Psoas muscle (tissue), 8 donors: ENCODE results near the gene VAPA. TPM values are rescaled to one million over a fixed set of nuclear protein-coding genes. Genes with fewer than 3 reads are reported as not detected.

Source experiments
- ATAC-seq, 4 donors: fragments of 200-7000 bp; cut with Tn5 transposase; one replicate each; pipeline ENCODE4 v1.9.1; 2020; ENCODE audit warnings: moderate library complexity in 3 of 4, mild to moderate bottlenecking in 2 of 4
- DNase-seq, 2 donors: peaks; one replicate each; pipeline ENCODE4 v3.0.0-alpha.2; 2020
- H3K27ac ChIP-seq: fragments of 200-600 bp; one replicate; pipeline ENCODE4 v1.8.0; 2022
- H3K27me3 ChIP-seq, 3 donors: fragments of 200-600 bp in 1 of 3; one replicate each; pipeline versions ENCODE4 v1.6.1 to v1.8.0; 2013 to 2022; ENCODE audit warnings: low read length in 2 of 3, mild to moderate bottlenecking in 2 of 3, moderate library complexity in 1 of 3; ENCODE audit not compliant: insufficient read depth in 3 of 3
- H3K36me3 ChIP-seq, 2 donors: fragments of 200-600 bp in 1 of 2; one replicate each; pipeline versions ENCODE4 v1.6.1 to v1.8.0; 2013 to 2022; ENCODE audit warnings: low read depth in 1 of 2, mild to moderate bottlenecking in 1 of 2, moderate library complexity in 1 of 2; ENCODE audit not compliant: insufficient read depth in 1 of 2
- H3K4me1 ChIP-seq: fragments of 200-600 bp; one replicate; pipeline ENCODE4 v1.8.0; 2022
- H3K4me3 ChIP-seq: fragments of 200-600 bp; one replicate; pipeline ENCODE4 v1.8.0; 2022; ENCODE audit warnings: mild to moderate bottlenecking
- H3K9me3 ChIP-seq: fragments of 200-600 bp; one replicate; pipeline ENCODE4 v1.8.0; 2022
- WGBS, 3 donors: extraction: QIAGEN DNeasy Blood & Tissue Kit; methylation state at CpG; one replicate each; pipeline versions ENCODE4 v1.1.6 to v1.1.7; 2013; 5-methylcytosine and 5-hydroxymethylcytosine counted together
- intact Hi-C, 2 donors: fragments of 100-400 bp; cut with DNase I; formaldehyde crosslinking; loops; one replicate each; pipeline versions ENCODE4 v1.11.0 to v1.14.2; 2022
- polyA plus RNA-seq, 3 donors: library from polyadenylated mRNA; stranded (reverse); fragments of 200-250 nt; gene quantifications; one replicate each; pipeline ENCODE4 v1.2.3, GENCODE V29; 2013
- total RNA-seq, 4 donors: library from RNA; stranded (reverse); fragmentation: NEBNext Ultra II Directional in 2 of 4; extraction: Animal tissue kit (Norgen Biotek cat#: 25700) in 2 of 4; gene quantifications; one replicate each; pipeline versions ENCODE4 v1.2.1 to v1.2.4, GENCODE V29; 2021 to 2023
- TF ChIP-seq, protein P1 (sequence below): fragments of 200-600 bp; IDR thresholded peaks from one replicate; pipeline ENCODE4 v1.8.0; 2022; ENCODE audit warnings: antibody characterized with exemption
- donor health status: healthy with polysubstance abuse.
- donor health status: DM: no; HTN: no; CAD: no; lungs with moderate emphysema.
- donor health status: Bipolar disorder and iron deficiency.
- donor health status: healthy.
- donor health status: DM: yes; HTN: yes; CAD: no.
- donor health status: DM: no; HTN: no; CAD: no.
- donor health status: DM: no; HTN: no; CAD: no.
- donor health status: DM: yes; HTN: yes; CAD: no.

VAPA gene
- total and polyA plus RNA-seq, 7 donors = 168 to 328 (median 225) TPM

DNA sequence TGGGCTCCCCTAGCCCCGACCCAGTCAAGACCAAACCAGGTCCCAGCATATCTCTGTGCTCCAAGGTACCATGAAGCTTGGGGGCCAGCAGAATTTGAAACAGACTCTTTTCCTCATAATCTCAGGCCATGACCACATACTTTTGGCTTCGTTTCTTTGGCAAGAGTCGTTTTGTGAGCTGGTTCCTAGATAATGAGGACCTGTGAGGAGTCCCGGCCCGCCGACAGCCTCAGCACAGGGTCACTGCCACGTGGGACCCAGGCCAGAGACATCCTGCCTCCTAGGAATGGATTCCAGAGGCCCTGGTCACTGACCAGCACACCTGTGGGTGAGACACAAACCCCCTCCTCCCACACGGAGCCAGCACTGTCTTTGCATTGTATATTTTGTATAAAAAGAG lies 73.5 kb downstream of the VAPA start:
- Histone ChIP-seq H3K9me3 (no peaks in the 10 kb centered on the region), H3K4me1 (no peaks in the 10 kb centered on the region), H3K36me3 (no peaks in the 10 kb centered on the region), H3K27ac (no peak overlapping the region), H3K4me3 (no peak overlapping the region), H3K27me3 (peaks cover 0 to 4% (median 1%) of the 10 kb centered on the region in 3 donors)
- WGBS, 3 donors = 38 to 51% (median 40%) methylated on average over 8 of the region's 8 CpGs
- ATAC-seq = no peak
- TF ChIP-seq, protein P1, sequence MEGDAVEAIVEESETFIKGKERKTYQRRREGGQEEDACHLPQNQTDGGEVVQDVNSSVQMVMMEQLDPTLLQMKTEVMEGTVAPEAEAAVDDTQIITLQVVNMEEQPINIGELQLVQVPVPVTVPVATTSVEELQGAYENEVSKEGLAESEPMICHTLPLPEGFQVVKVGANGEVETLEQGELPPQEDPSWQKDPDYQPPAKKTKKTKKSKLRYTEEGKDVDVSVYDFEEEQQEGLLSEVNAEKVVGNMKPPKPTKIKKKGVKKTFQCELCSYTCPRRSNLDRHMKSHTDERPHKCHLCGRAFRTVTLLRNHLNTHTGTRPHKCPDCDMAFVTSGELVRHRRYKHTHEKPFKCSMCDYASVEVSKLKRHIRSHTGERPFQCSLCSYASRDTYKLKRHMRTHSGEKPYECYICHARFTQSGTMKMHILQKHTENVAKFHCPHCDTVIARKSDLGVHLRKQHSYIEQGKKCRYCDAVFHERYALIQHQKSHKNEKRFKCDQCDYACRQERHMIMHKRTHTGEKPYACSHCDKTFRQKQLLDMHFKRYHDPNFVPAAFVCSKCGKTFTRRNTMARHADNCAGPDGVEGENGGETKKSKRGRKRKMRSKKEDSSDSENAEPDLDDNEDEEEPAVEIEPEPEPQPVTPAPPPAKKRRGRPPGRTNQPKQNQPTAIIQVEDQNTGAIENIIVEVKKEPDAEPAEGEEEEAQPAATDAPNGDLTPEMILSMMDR = no peak
- intact Hi-C loops = no loop called here
- no peak for DNase-seq

DNA sequence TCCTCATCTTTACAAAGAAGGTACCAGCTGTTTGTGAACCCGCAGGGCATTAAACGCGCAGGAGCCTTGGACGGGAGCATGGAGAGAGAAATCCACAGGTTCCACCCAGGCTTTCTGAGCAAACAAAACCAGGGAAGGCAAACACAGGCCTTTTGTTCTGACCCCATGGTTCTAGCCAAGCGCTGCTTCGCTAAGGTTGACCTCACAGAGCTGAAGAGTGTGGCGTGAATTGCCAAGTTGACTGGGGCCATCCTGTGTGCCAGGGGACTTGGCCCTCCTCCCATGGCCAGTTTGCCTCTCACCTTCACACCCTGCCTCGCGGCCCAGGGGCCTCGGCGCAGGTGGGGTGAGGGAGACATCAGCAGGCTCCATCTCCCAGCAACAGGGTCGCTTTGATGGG lies 74.1 kb downstream of the VAPA start:
- no peak for DNase-seq

DNA sequence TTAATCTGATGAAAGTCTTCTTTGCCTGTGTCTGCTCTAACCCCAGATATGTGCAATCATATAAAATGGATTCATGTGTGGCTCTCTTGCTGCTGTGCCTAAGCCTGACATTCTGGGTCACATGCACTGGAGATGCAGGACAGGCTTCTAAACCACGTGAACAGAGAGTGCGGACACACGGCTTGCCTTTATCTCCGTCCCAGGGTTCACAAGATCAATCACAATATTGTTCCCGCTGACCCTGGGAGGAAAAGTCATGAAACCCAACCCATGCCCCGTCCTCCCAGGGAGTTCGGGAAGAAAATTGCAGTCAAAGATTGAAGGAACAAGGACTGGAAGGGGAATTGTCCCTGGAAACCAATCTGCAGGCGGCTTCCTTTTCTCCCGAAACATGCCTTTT lies 74.8 kb downstream of the VAPA start:
- H3K27me3 ChIP-seq = peaks cover 0 to 4% (median 1%) of the 10 kb centered on the region in 3 donors
- H3K9me3 ChIP-seq = no peaks in the 10 kb centered on the region
- 84 to 88% (median 84%) methylated on average over 9 of the region's 9 CpGs for WGBS, 3 donors
- H3K4me1 ChIP-seq = no peaks in the 10 kb centered on the region
- no peak overlapping the region for H3K4me3 ChIP-seq
- H3K36me3 ChIP-seq = no peaks in the 10 kb centered on the region
- ATAC-seq (no peak), DNase-seq (no peak)
- no peak overlapping the region for H3K27ac ChIP-seq
- TF ChIP-seq, protein P1 = no peak
- intact Hi-C loops = no loop called here

More for the DNA sequence above, 74.1 kb downstream of the VAPA start:
- Histone ChIP-seq H3K9me3 (no peaks in the 10 kb centered on the region), H3K36me3 (no peaks in the 10 kb centered on the region), H3K27me3 (peaks cover 0 to 4% (median 1%) of the 10 kb centered on the region in 3 donors), H3K4me1 (no peaks in the 10 kb centered on the region), H3K27ac (no peak overlapping the region), H3K4me3 (no peak overlapping the region)
- ATAC-seq = no peak
- intact Hi-C loops = no loop called here
- TF ChIP-seq, protein P1 = no peak
- 49 to 69% (median 53%) methylated on average over 12 of the region's 12 CpGs for WGBS, 3 donors

DNA sequence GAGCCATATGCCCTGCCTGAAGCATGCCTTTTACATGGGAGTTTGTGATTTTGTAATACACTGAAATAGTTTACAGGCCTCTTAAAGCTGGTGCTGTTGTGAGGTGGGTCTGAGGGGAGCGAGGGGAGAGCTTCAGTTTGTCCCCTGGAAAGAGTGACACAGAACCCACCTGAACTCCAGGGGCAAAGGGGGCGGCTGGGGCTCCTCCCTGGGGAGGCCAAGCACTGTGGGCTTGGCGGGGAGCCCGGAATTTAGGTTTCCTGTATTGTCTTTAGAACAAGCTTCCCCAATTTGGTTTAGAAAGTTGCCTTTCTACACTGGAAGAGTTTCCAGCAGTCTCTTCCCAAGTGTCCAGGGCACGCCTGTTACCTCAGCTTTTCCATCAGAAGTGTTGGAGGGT lies 75.7 kb downstream of the VAPA start:
- 64 to 70% (median 64%) methylated on average over 5 of the region's 5 CpGs for WGBS, 3 donors
- TF ChIP-seq, protein P1 = no peak
- no peak for ATAC-seq

More for the DNA sequence above, 75.7 kb downstream of the VAPA start:
- H3K4me1 ChIP-seq = no peaks in the 10 kb centered on the region
- H3K4me3 ChIP-seq = no peak overlapping the region
- H3K36me3 ChIP-seq = no peaks in the 10 kb centered on the region
- intact Hi-C loops = no loop called here
- H3K9me3 ChIP-seq = no peaks in the 10 kb centered on the region
- H3K27ac ChIP-seq = no peak overlapping the region
- peaks cover 0 to 4% (median 1%) of the 10 kb centered on the region in 3 donors for H3K27me3 ChIP-seq
- no peak for DNase-seq
